H1 (cell line): ENCODE data around the gene TEKT3. TPM values are rescaled to one million over a fixed set of nuclear protein-coding genes. Genes with fewer than 3 reads are reported as not detected.

ENCODE experiments used
- CTCF ChIA-PET: fragments of 300-600 bp; sonication (Branson Sonifier 250); formaldehyde crosslinking; loops from one replicate; lab custom pipeline; 2021; ENCODE audit not compliant: partially characterized antibody; lab: Charles Lee
- POLR2A ChIA-PET: fragments of 300-600 bp; sonication (Branson Sonifier 250); formaldehyde crosslinking; loops from one replicate; lab custom pipeline; 2021; ENCODE audit warnings: inconsistent platforms; ENCODE audit not compliant: partially characterized antibody; lab: Charles Lee
- DNase-seq, 2 experiments: peaks; one replicate each; pipeline versions ENCODE4 v3.0.0 to v3.0.0-alpha.2; 2010 to 2022; ENCODE audit warnings: low spot score in 2 of 2, low read depth in 1 of 2, mixed read lengths in 1 of 2
- FAIRE-seq: peaks from 2 replicates; lab custom pipeline; 2011; peaks lifted over from hg19 to GRCh38; lab: Jason Lieb, UNC
- H2AFZ ChIP-seq: 2 replicates; pipeline ENCODE4 v1.8.1; 2012; ENCODE audit warnings: low read length, inconsistent platforms
- H2AK5ac ChIP-seq: 2 replicates; pipeline ENCODE4 v1.6.1; 2013; ENCODE audit warnings: low read depth, low read length
- H2BK120ac ChIP-seq: replicated peaks from 2 replicates; pipeline ENCODE3; 2013; ENCODE audit warnings: low read depth, low read length, inconsistent platforms
- H2BK12ac ChIP-seq: 2 replicates; pipeline ENCODE4 v1.6.1; 2013; ENCODE audit warnings: low read depth, low read length
- H2BK15ac ChIP-seq: 2 replicates; pipeline ENCODE4 v1.6.1; 2013; ENCODE audit warnings: low read length
- H2BK20ac ChIP-seq: 2 replicates; pipeline ENCODE4 v1.6.1; 2013; ENCODE audit warnings: low read length
- H2BK5ac ChIP-seq: 2 replicates; pipeline ENCODE4 v1.6.1; 2013; ENCODE audit warnings: low read depth, low read length
- H3K14ac ChIP-seq: 2 replicates; pipeline ENCODE4 v1.6.1; 2013; ENCODE audit warnings: inconsistent platforms; ENCODE audit not compliant: insufficient read length
- H3K18ac ChIP-seq: 2 replicates; pipeline ENCODE4 v1.6.1; 2013; ENCODE audit warnings: low read length; ENCODE audit errors: extremely low read depth
- H3K23ac ChIP-seq: 2 replicates; pipeline ENCODE4 v1.6.1; 2013; ENCODE audit warnings: inconsistent platforms; ENCODE audit not compliant: insufficient read length
- H3K23me2 ChIP-seq: 2 replicates; pipeline ENCODE4 v1.6.1; 2013; ENCODE audit warnings: low read depth, low read length
- H3K27ac ChIP-seq: 2 replicates; pipeline ENCODE4 v1.6.1; 2011; ENCODE audit warnings: low read depth, low read length, inconsistent platforms
- H3K27me3 ChIP-seq, 4 experiments: replicated peaks in 1 of 4; 1 replicate in 1 of 4; 2 replicates in 3 of 4; pipeline versions ENCODE4 v1.6.1 to v1.8.1; 2011 to 2013; ENCODE audit warnings: low read length in 3 of 4, mild to moderate bottlenecking in 3 of 4, inconsistent platforms in 2 of 4, mixed read lengths in 2 of 4, moderate library complexity in 1 of 4; ENCODE audit not compliant: control insufficient read depth in 3 of 4, insufficient read depth in 3 of 4; ENCODE audit errors: extremely low read depth in 1 of 4
- H3K36me3 ChIP-seq, 4 experiments: 2 replicates each; pipeline versions ENCODE4 v1.6.1 to v1.8.1; 2011 to 2013; ENCODE audit warnings: mild to moderate bottlenecking in 4 of 4, low read length in 3 of 4, moderate library complexity in 2 of 4, control low read depth in 1 of 4, inconsistent platforms in 1 of 4; ENCODE audit not compliant: insufficient read depth in 4 of 4, control insufficient read depth in 2 of 4
- H3K4ac ChIP-seq: replicated peaks from 2 replicates; pipeline ENCODE3; 2013; ENCODE audit warnings: low read length, low read depth, mixed read lengths, inconsistent platforms; ENCODE audit not compliant: insufficient read length
- H3K4me1 ChIP-seq, 4 experiments: replicated peaks in 1 of 4; 1 replicate in 1 of 4; 2 replicates in 3 of 4; pipeline versions ENCODE4 v1.6.1 to v1.8.1; 2011 to 2013; ENCODE audit warnings: low read length in 3 of 4, inconsistent platforms in 2 of 4, mixed read lengths in 1 of 4; ENCODE audit not compliant: insufficient read depth in 4 of 4, control insufficient read depth in 3 of 4
- H3K4me2 ChIP-seq, 2 experiments: 2 replicates each; pipeline versions ENCODE4 v1.6.1 to v1.8.1; 2011 to 2013; ENCODE audit warnings: low read depth in 2 of 2, low read length in 2 of 2, control low read depth in 1 of 2, inconsistent platforms in 1 of 2, mild to moderate bottlenecking in 1 of 2; ENCODE audit not compliant: insufficient read depth in 1 of 2
- H3K4me3 ChIP-seq, 4 experiments: fragments of 200-600, 300-600 bp in 1 of 4; sonication (generic), shearing (Covaris generic), sonication (Bioruptor Twin) in 1 of 4; 2 replicates each; pipeline versions ENCODE4 v1.5.1 to v1.8.1; 2011 to 2016; ENCODE audit warnings: low read length in 4 of 4, low read depth in 3 of 4, control low read depth in 2 of 4, inconsistent platforms in 2 of 4, mild to moderate bottlenecking in 2 of 4, mixed read lengths in 1 of 4, moderate library complexity in 1 of 4; ENCODE audit not compliant: insufficient read depth in 2 of 4; ENCODE audit errors: extremely low read depth in 1 of 4
- H3K56ac ChIP-seq: replicated peaks from 2 replicates; pipeline ENCODE3; 2013; ENCODE audit warnings: low read depth, mild to moderate bottlenecking, mixed read lengths, low read length, inconsistent platforms; ENCODE audit not compliant: insufficient read length
- H3K79me1 ChIP-seq: 2 replicates; pipeline ENCODE4 v1.6.1; 2013; ENCODE audit warnings: low read depth, low read length, control low read depth
- H3K79me2 ChIP-seq, 2 experiments: 2 replicates each; pipeline versions ENCODE4 v1.6.1 to v1.8.1; 2012 to 2013; ENCODE audit warnings: low read length in 2 of 2, mild to moderate bottlenecking in 2 of 2, inconsistent platforms in 1 of 2; ENCODE audit not compliant: insufficient read depth in 2 of 2, control insufficient read depth in 1 of 2
- H3K9ac ChIP-seq, 4 experiments: replicated peaks in 1 of 4; 1 replicate in 1 of 4; 2 replicates in 3 of 4; pipeline versions ENCODE4 v1.6.1 to v1.8.1; 2011 to 2013; ENCODE audit warnings: low read depth in 3 of 4, low read length in 3 of 4, control low read depth in 2 of 4, mild to moderate bottlenecking in 2 of 4, moderate library complexity in 2 of 4, inconsistent platforms in 1 of 4; ENCODE audit errors: extremely low read depth in 1 of 4
- H3K9me3 ChIP-seq, 2 experiments: 2 replicates each; pipeline versions ENCODE4 v1.6.1 to v1.8.1; 2012 to 2013; ENCODE audit warnings: mild to moderate bottlenecking in 2 of 2, moderate library complexity in 2 of 2, control low read depth in 1 of 2, inconsistent platforms in 1 of 2, low read depth in 1 of 2, low read length in 1 of 2, mixed read lengths in 1 of 2; ENCODE audit not compliant: insufficient read depth in 2 of 2
- H4K20me1 ChIP-seq, 2 experiments: replicated peaks in 1 of 2; 2 replicates each; pipeline versions ENCODE3 to v1.8.1; 2011 to 2013; ENCODE audit warnings: inconsistent platforms in 2 of 2, low read length in 2 of 2, mild to moderate bottlenecking in 1 of 2; ENCODE audit not compliant: insufficient read depth in 2 of 2, control insufficient read depth in 1 of 2
- H4K5ac ChIP-seq: 2 replicates; pipeline ENCODE4 v1.6.1; 2013; ENCODE audit warnings: low read length, low read depth, mixed read lengths, inconsistent platforms; ENCODE audit not compliant: insufficient read length
- H4K8ac ChIP-seq: 2 replicates; pipeline ENCODE4 v1.8.0; 2013; ENCODE audit warnings: mild to moderate bottlenecking, moderate library complexity, low read length, inconsistent platforms; ENCODE audit not compliant: insufficient read depth; ENCODE audit errors: extremely low read depth
- H4K91ac ChIP-seq: replicated peaks from 2 replicates; pipeline ENCODE3; 2013; ENCODE audit warnings: low read length, mixed read lengths, inconsistent platforms; ENCODE audit not compliant: insufficient read length
- ASH2L ChIP-seq: fragments of 200-600, 300-600 bp; sonication (generic); IDR thresholded peaks from one replicate; pipeline ENCODE4 v1.7.1; 2017; ENCODE audit warnings: low read length
- BACH1 ChIP-seq: IDR thresholded peaks from 2 replicates; pipeline ENCODE4 v1.6.1; 2012; ENCODE audit warnings: low read length, improper control_type of control experiment
- CEBPB ChIP-seq: IDR thresholded peaks from 2 replicates; pipeline ENCODE4 v1.6.1; 2012; ENCODE audit warnings: low read depth, low read length
- CHD1 ChIP-seq: IDR thresholded peaks from 2 replicates; pipeline ENCODE4 v1.6.1; 2012; ENCODE audit warnings: low read depth, low read length, improper control_type of control experiment
- CREB1 ChIP-seq: IDR thresholded peaks from 2 replicates; pipeline ENCODE4 v1.6.1; 2012; ENCODE audit warnings: inconsistent platforms
- CTBP2 ChIP-seq: IDR thresholded peaks from 2 replicates; pipeline ENCODE4 v1.7.0; 2011; ENCODE audit warnings: borderline replicate concordance, mild to moderate bottlenecking, moderate library complexity, mixed read lengths, low read length; ENCODE audit not compliant: insufficient read depth, insufficient read length
- EP300 ChIP-seq, 2 experiments: IDR thresholded peaks; 1 replicate in 1 of 2; 2 replicates in 1 of 2; pipeline ENCODE4 v1.6.1; 2011 to 2012; ENCODE audit warnings: low read depth in 2 of 2, low read length in 2 of 2, mild to moderate bottlenecking in 2 of 2, borderline replicate concordance in 1 of 2, inconsistent platforms in 1 of 2, moderate library complexity in 1 of 2
- KDM4A ChIP-seq: IDR thresholded peaks from one replicate; pipeline ENCODE4 v1.7.1; 2012; ENCODE audit warnings: low read depth, mild to moderate bottlenecking, moderate library complexity, low read length, inconsistent platforms; ENCODE audit not compliant: severe bottlenecking
- KDM5A ChIP-seq: fragments of 200-600 bp; IDR thresholded peaks from 2 replicates; pipeline ENCODE4 v1.7.1; 2012; ENCODE audit warnings: mild to moderate bottlenecking, low read length, inconsistent platforms, mixed read lengths
- NANOG ChIP-seq: IDR thresholded peaks from 2 replicates; pipeline ENCODE4 v1.6.1; 2011; ENCODE audit warnings: low read length, low read depth, mild to moderate bottlenecking, inconsistent platforms; ENCODE audit not compliant: insufficient read depth, poor library complexity, severe bottlenecking
- RFX5 ChIP-seq: IDR thresholded peaks from 2 replicates; pipeline ENCODE4 v1.6.1; 2011; ENCODE audit warnings: low read depth, low read length, improper control_type of control experiment, borderline replicate concordance
- SAP30 ChIP-seq: fragments of 300-600 bp; sonication (generic); IDR thresholded peaks from 2 replicates; pipeline ENCODE4 v1.7.1; 2012; ENCODE audit warnings: low read length, moderate library complexity, mild to moderate bottlenecking, inconsistent platforms; ENCODE audit not compliant: insufficient read depth, insufficient replicate concordance
- TBP ChIP-seq: IDR thresholded peaks from 2 replicates; pipeline ENCODE4 v1.6.1; 2011; ENCODE audit warnings: low read depth, low read length, improper control_type of control experiment
- USF2 ChIP-seq: IDR thresholded peaks from 2 replicates; pipeline ENCODE4 v1.6.1; 2011; ENCODE audit warnings: low read length, improper control_type of control experiment
- WGBS, 2 experiments: shearing (Covaris generic) in 1 of 2; methylation state at CpG; one replicate each; pipeline versions ENCODE4 v1.1.6 to v1.1.7; 2013 to 2015; ENCODE audit warnings: low lambda C conversion rate in 2 of 2, mixed read lengths in 2 of 2, inconsistent platforms in 1 of 2, low coverage in 1 of 2, missing lambda C conversion rate in 1 of 2; ENCODE audit not compliant: insufficient replicate concordance in 2 of 2, insufficient coverage in 1 of 2, insufficient read length in 1 of 2; ENCODE audit errors: extremely low coverage in 1 of 2, missing lambda C conversion rate in 1 of 2; 5-methylcytosine and 5-hydroxymethylcytosine counted together
- polyA plus RNA-seq, 7 experiments: library from polyadenylated mRNA; depleted of rRNA in 3 of 7; stranded (reverse) in 5 of 7; unstranded in 2 of 7; fragments of >200 nt in 5 of 7; fragments of 200-250 nt in 2 of 7; gene quantifications; 1 replicate in 5 of 7; 2 replicates in 1 of 7; 4 replicates in 1 of 7; pipeline versions ENCODE4 v1.2.1 to v1.2.3, GENCODE V29; 2011 to 2013; ENCODE audit warnings: missing spikeins in 2 of 7, mixed read lengths in 2 of 7
- total RNA-seq: library from RNA; stranded (reverse); fragmentation: NEBNext Ultra II Directional; extraction: Animal tissue kit (Norgen Biotek cat#: 25700); gene quantifications from 2 replicates; pipeline ENCODE4 v1.2.1, GENCODE V29; 2021

TEKT3 gene
- total and polyA plus RNA-seq, 2 of the 8 experiments (the other 6 are each of a cell fraction or from before 2014, with no cell fraction given), result 2.2 to 2.9 TPM

GRCh38 chr17:15293558-15293957 is 47.8 kb downstream of the TEKT3 start:
- Histone ChIP-seq H3K9me3 (no peaks in the 10 kb centered on the region), H3K23ac (no peak overlapping the region), H3K4ac (no peak overlapping the region), H3K4me3 (no peak overlapping the region), H3K14ac (no peak overlapping the region), H3K23me2 (no peaks in the 10 kb centered on the region), H3K56ac (no peak overlapping the region), H2BK15ac (no peak overlapping the region), H3K4me2 (no peak overlapping the region), H3K27ac (no peak overlapping the region), H2AFZ (no peak overlapping the region), H2AK5ac (no peak overlapping the region), H3K79me1 (no peaks in the 10 kb centered on the region; the same call in 1 of the 2 replicates), H3K9ac (no peak overlapping the region), H3K18ac (no peak overlapping the region), H3K4me1 (no peaks in the 10 kb centered on the region), H3K36me3 (no peaks in the 10 kb centered on the region), H4K91ac (no peak overlapping the region), H4K5ac (no peak overlapping the region), H2BK12ac (no peak overlapping the region), H2BK120ac (no peak overlapping the region), H2BK5ac (no peak overlapping the region), H4K8ac (no peak overlapping the region), H2BK20ac (no peak overlapping the region), H4K20me1 (no peaks in the 10 kb centered on the region), H3K27me3 (no peaks in the 10 kb centered on the region), H3K79me2 (no peaks in the 10 kb centered on the region)
- FAIRE-seq (no peak), DNase-seq (no peak)
- POLR2A ChIA-PET, result no interaction called here
- WGBS, 2 experiments, result 77% methylated on average over 3 of the region's 3 CpGs; no CpG with 5 or more reads in 1 of the 2 experiments
- CTCF ChIA-PET, result interaction anchor here (2.9 kb wide), 1 partner anchor 10 kb away, joined by 7 read pairs; no protein-coding TSS in a partner anchor
- TF ChIP-seq CTBP2 (no peak), KDM4A (no peak), ASH2L (no peak), CEBPB (no peak), RFX5 (no peak), NANOG (no peak), EP300 (IDR thresholded peaks at IDR 0.05; ENCODE audit: borderline replicate concordance in 1 of 2, low read depth in 2 of 2, low read length in 2 of 2) (no peak), USF2 (no peak), KDM5A (no peak), SAP30 (no peak), TBP (no peak), BACH1 (no peak), CHD1 (no peak), CREB1 (no peak)
